ENCODE measurements around the gene TPST1. TPM values are rescaled to one million over a fixed set of nuclear protein-coding genes. Genes with fewer than 3 reads are reported as not detected.

Gene TPST1
- total and polyA plus RNA-seq, 2 experiments from 2014 or later, result 21.1 to 24.8 TPM

DNA sequence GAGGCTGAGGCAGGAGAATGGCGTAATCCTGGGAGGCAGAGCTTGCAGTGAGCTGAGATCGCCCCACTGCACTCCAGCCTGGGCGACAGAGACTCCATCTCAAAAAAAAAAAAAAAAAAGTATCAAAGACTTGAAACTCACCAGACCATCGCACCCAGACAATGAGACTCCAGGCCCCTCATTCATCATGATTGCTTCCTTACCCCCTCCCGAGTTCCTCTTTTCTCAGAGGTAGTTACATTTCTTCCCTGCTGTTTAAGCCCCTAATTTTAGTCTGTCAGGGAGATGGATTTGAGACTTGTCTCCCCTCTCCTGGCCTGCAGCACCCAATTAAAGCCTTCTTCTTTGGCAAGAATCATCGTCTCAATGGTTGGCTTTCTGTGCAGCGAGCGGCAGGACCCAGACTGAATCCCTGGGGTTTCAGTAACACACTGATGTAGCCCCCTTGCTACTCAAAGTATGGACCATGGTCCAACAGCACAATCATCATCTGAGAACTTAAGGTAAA is 19.4 kb upstream of the TPST1 start:
- Histone ChIP-seq H3K27ac (no peak overlapping the region), H3K36me3 (no peaks in the 10 kb centered on the region), H3K4me3 (no peak overlapping the region), H3K9me3 (ENCODE audit: low read depth) (no peaks in the 10 kb centered on the region), H3K4me1 (ENCODE audit: low read depth) (no peaks in the 10 kb centered on the region), H3K27me3 (no peaks in the 10 kb centered on the region)
- TF ChIP-seq, protein P1, sequence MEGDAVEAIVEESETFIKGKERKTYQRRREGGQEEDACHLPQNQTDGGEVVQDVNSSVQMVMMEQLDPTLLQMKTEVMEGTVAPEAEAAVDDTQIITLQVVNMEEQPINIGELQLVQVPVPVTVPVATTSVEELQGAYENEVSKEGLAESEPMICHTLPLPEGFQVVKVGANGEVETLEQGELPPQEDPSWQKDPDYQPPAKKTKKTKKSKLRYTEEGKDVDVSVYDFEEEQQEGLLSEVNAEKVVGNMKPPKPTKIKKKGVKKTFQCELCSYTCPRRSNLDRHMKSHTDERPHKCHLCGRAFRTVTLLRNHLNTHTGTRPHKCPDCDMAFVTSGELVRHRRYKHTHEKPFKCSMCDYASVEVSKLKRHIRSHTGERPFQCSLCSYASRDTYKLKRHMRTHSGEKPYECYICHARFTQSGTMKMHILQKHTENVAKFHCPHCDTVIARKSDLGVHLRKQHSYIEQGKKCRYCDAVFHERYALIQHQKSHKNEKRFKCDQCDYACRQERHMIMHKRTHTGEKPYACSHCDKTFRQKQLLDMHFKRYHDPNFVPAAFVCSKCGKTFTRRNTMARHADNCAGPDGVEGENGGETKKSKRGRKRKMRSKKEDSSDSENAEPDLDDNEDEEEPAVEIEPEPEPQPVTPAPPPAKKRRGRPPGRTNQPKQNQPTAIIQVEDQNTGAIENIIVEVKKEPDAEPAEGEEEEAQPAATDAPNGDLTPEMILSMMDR (IDR thresholded peaks at IDR 0.05; ENCODE audit: low read depth, low read length), result no peak
- no peak for DNase-seq (ENCODE audit: low read depth in 1 of 2, low spot score in 1 of 2)

DNA sequence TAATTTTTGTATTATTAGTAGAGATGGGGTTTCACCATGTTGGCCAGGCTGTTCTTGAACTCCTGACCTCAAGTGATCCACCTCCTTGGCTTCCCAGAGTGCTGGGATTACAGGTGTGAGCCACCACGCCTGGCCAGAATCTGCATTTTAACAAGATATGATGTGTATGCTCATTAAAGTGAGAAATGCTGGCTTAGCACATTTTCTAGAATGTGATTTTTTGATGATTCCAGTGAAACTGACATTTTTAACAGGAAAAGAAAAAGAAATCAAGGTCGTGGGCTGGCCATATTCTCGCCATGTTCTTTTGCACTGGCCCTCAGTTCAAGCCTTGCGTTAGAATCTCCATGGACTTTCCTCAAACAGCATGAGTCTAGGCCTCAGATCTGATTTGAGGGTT is 18.1 kb upstream of the TPST1 start:
- Histone ChIP-seq H3K4me3 (no peak overlapping the region), H3K36me3 (no peaks in the 10 kb centered on the region), H3K27me3 (no peaks in the 10 kb centered on the region), H3K27ac (no peak overlapping the region), H3K4me1 (ENCODE audit: low read depth) (no peaks in the 10 kb centered on the region), H3K9me3 (ENCODE audit: low read depth) (no peaks in the 10 kb centered on the region)
- DNase-seq (ENCODE audit: low read depth in 1 of 2, low spot score in 1 of 2), result no peak
- TF ChIP-seq, protein P1 (IDR thresholded peaks at IDR 0.05; ENCODE audit: low read depth, low read length), result no peak

DNA sequence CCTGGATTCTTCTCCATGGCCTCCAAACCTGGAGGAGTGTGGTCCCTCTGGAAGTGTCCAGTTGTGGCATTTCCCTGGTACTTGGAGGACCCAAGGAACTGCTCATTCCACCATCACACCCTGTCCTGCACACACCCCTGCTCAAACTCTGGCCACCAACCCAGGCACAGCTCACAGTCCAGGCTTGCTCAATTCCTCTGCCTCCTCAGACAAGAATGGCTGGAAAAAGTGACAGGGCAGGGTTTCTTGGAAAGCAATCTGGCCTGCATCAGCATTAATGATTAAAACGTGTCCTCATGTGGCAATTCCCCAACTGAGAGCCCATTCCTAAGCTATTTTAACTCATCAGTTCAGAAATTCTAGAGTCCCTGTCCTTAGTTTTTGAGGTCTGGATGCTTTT is 17.2 kb upstream of the TPST1 start:
- H3K9me3 ChIP-seq (ENCODE audit: low read depth), result no peaks in the 10 kb centered on the region
- no peaks in the 10 kb centered on the region for H3K27me3 ChIP-seq
- H3K36me3 ChIP-seq, result no peaks in the 10 kb centered on the region
- TF ChIP-seq, protein P1 (IDR thresholded peaks at IDR 0.05; ENCODE audit: low read depth, low read length), result no peak
- H3K4me1 ChIP-seq (ENCODE audit: low read depth), result no peaks in the 10 kb centered on the region
- no peak overlapping the region for H3K27ac ChIP-seq
- peak in 1 of 2 donors; percentile 73 for DNase-seq (ENCODE audit: low read depth in 1 of 2, low spot score in 1 of 2)
- no peak overlapping the region for H3K4me3 ChIP-seq

DNA sequence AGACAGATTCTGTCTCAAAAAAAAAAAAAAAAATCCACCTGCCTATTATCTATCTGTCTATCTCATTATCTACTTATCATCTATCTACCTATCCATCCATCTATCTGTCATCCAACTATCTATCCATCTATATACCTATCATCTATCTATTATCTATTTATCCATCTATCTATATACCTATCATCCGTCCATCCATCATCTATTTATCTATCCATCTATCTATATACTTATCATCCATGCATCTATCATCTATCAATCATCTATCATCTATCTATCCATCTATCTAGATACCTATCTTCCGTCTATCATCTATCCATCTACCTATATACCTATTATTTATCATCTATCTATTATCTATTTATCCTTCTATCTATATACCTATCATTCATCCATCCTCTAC is 16.5 kb upstream of the TPST1 start:
- TF ChIP-seq, protein P1 (IDR thresholded peaks at IDR 0.05; ENCODE audit: low read depth, low read length), result no peak
- Histone ChIP-seq H3K36me3 (no peaks in the 10 kb centered on the region), H3K27me3 (no peaks in the 10 kb centered on the region), H3K27ac (no peak overlapping the region), H3K4me1 (ENCODE audit: low read depth) (no peaks in the 10 kb centered on the region), H3K4me3 (no peak overlapping the region), H3K9me3 (ENCODE audit: low read depth) (no peaks in the 10 kb centered on the region)
- no peak for DNase-seq (ENCODE audit: low read depth in 1 of 2, low spot score in 1 of 2)

DNA sequence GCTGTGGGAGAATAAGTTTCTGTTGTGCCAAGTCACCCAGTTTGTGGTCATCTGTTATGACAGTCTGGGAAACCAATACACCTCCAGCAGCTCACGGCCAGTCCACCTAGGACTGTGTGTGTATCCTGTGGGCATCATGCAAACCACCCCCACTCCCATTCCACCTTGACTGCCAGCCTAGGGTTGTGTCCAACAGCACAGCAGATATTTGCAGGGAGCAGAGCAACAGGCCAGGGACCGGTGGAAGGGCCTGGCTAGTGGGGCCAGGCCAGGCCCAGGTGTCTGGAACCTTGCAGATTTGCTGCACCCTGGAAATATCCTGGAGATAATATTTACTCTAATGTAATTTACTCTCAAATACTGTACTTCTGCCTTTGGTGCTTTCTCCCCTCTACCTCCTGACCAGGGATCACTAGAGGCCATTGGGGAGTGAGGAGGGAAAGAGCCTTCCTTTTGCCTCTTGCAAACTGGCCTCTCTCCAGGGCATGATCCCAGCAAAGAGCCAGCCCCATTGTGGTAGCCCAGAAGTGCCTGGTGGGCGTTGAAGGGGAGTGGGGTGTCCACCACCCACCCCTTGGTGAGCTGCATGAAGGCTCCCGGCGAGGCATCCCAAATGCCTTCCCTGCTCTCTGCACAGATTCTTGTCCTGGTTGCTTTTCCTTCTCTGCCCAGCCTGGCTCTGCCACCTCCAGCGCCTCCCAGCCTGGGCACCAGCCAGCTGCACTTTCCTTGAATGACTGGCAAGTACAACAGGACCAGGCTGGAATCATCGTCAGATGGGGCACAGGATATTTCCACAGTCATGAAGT is 15.2 kb upstream of the TPST1 start:
- H3K27ac ChIP-seq, result no peak overlapping the region

More for the DNA sequence above, 15.2 kb upstream of the TPST1 start:
- no peaks in the 10 kb centered on the region for H3K4me1 ChIP-seq (ENCODE audit: low read depth)
- no peaks in the 10 kb centered on the region for H3K9me3 ChIP-seq (ENCODE audit: low read depth)
- TF ChIP-seq, protein P1 (IDR thresholded peaks at IDR 0.05; ENCODE audit: low read depth, low read length), result no peak
- no peaks in the 10 kb centered on the region for H3K27me3 ChIP-seq
- no peak for DNase-seq (ENCODE audit: low read depth in 1 of 2, low spot score in 1 of 2)
- H3K36me3 ChIP-seq, result no peaks in the 10 kb centered on the region
- no peak overlapping the region for H3K4me3 ChIP-seq

All from cardiac muscle cell (in vitro differentiated cells and primary cell).